Measurements from ENCODE around the gene PRR22. TPM values are rescaled to one million over a fixed set of nuclear protein-coding genes. Genes with fewer than 3 reads are reported as not detected.

Gene PRR22
- total RNA-seq, 1 experiment from 2014 or later, result 13.5 TPM

DNA sequence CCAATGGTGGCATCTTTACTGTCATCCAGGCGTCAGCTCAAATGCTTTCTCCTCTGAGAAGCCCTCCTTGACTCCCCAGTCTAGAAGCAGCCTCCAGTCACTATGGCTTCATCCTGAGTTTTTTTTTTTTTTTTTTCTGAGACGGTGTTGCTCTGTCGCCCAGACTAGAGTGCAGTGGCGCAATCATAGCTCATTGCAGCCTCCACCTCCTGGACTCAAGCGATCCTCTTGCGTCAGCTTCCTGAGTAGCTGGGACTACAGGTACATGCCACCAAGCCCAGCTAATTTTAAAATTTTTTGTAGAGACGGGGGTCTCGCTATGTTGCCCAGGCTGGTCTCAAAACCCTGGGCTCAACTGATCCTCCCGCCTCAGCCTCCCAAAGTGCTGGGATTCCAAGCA lies 24.5 kb upstream of the PRR22 start:
- RAD21 ChIA-PET (ENCODE audit: low non-redundant PET in 1 of 2, low total read pairs in 2 of 2, uncharacterized antibody in 2 of 2, unreplicated experiment in 2 of 2), result no interaction called here
- POLR2A ChIA-PET, result interaction anchor here (0.9 to 2.8 kb wide), 2 partner anchors 18 to 19 kb away, joined by 3 to 9 read pairs; partner anchors contain the start of gene DUS3L
- intact Hi-C loops (cut with micrococcal nuclease), result no loop called here

More for the DNA sequence above, 24.5 kb upstream of the PRR22 start:
- TF ChIP-seq ELF1 (IDR thresholded peaks at IDR 0.05; ENCODE audit: borderline replicate concordance, low read depth) (no peak), EGR1 (IDR thresholded peaks at IDR 0.05; ENCODE audit: low read depth) (no peak), SP1 (IDR thresholded peaks at IDR 0.05; ENCODE audit: low read depth) (no peak), YY1 (IDR thresholded peaks at IDR 0.05; ENCODE audit: extremely low read depth, insufficient replicate concordance, low read depth, low read length) (no peak), RAD21 (IDR thresholded peaks at IDR 0.05; ENCODE audit: low read depth) (no peak), JUND (IDR thresholded peaks at IDR 0.05) (no peak), TCF7L2 (IDR thresholded peaks at IDR 0.05; ENCODE audit: borderline replicate concordance, extremely low read depth, insufficient read depth, insufficient read length) (no peak)
- TF ChIP-seq, protein P1, sequence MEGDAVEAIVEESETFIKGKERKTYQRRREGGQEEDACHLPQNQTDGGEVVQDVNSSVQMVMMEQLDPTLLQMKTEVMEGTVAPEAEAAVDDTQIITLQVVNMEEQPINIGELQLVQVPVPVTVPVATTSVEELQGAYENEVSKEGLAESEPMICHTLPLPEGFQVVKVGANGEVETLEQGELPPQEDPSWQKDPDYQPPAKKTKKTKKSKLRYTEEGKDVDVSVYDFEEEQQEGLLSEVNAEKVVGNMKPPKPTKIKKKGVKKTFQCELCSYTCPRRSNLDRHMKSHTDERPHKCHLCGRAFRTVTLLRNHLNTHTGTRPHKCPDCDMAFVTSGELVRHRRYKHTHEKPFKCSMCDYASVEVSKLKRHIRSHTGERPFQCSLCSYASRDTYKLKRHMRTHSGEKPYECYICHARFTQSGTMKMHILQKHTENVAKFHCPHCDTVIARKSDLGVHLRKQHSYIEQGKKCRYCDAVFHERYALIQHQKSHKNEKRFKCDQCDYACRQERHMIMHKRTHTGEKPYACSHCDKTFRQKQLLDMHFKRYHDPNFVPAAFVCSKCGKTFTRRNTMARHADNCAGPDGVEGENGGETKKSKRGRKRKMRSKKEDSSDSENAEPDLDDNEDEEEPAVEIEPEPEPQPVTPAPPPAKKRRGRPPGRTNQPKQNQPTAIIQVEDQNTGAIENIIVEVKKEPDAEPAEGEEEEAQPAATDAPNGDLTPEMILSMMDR (IDR thresholded peaks at IDR 0.05 in 2 of 3, conservative IDR thresholded peaks at IDR 0.05 in 1 of 3; ENCODE audit: borderline replicate concordance in 1 of 3, insufficient read depth in 1 of 3, low read depth in 2 of 3, low read length in 2 of 3), result no peak
- TF ChIP-seq, protein P2, sequence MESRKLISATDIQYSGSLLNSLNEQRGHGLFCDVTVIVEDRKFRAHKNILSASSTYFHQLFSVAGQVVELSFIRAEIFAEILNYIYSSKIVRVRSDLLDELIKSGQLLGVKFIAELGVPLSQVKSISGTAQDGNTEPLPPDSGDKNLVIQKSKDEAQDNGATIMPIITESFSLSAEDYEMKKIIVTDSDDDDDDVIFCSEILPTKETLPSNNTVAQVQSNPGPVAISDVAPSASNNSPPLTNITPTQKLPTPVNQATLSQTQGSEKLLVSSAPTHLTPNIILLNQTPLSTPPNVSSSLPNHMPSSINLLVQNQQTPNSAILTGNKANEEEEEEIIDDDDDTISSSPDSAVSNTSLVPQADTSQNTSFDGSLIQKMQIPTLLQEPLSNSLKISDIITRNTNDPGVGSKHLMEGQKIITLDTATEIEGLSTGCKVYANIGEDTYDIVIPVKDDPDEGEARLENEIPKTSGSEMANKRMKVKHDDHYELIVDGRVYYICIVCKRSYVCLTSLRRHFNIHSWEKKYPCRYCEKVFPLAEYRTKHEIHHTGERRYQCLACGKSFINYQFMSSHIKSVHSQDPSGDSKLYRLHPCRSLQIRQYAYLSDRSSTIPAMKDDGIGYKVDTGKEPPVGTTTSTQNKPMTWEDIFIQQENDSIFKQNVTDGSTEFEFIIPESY (IDR thresholded peaks at IDR 0.05; ENCODE audit: extremely low read depth, insufficient replicate concordance, low read length), result no peak
- TF ChIP-seq, protein P3, sequence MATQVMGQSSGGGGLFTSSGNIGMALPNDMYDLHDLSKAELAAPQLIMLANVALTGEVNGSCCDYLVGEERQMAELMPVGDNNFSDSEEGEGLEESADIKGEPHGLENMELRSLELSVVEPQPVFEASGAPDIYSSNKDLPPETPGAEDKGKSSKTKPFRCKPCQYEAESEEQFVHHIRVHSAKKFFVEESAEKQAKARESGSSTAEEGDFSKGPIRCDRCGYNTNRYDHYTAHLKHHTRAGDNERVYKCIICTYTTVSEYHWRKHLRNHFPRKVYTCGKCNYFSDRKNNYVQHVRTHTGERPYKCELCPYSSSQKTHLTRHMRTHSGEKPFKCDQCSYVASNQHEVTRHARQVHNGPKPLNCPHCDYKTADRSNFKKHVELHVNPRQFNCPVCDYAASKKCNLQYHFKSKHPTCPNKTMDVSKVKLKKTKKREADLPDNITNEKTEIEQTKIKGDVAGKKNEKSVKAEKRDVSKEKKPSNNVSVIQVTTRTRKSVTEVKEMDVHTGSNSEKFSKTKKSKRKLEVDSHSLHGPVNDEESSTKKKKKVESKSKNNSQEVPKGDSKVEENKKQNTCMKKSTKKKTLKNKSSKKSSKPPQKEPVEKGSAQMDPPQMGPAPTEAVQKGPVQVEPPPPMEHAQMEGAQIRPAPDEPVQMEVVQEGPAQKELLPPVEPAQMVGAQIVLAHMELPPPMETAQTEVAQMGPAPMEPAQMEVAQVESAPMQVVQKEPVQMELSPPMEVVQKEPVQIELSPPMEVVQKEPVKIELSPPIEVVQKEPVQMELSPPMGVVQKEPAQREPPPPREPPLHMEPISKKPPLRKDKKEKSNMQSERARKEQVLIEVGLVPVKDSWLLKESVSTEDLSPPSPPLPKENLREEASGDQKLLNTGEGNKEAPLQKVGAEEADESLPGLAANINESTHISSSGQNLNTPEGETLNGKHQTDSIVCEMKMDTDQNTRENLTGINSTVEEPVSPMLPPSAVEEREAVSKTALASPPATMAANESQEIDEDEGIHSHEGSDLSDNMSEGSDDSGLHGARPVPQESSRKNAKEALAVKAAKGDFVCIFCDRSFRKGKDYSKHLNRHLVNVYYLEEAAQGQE (IDR thresholded peaks at IDR 0.05; ENCODE audit: low read depth), result no peak
- TF ChIP-seq, protein P4, sequence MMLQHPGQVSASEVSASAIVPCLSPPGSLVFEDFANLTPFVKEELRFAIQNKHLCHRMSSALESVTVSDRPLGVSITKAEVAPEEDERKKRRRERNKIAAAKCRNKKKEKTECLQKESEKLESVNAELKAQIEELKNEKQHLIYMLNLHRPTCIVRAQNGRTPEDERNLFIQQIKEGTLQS (IDR thresholded peaks at IDR 0.05), result no peak
- TF ChIP-seq, protein P5, sequence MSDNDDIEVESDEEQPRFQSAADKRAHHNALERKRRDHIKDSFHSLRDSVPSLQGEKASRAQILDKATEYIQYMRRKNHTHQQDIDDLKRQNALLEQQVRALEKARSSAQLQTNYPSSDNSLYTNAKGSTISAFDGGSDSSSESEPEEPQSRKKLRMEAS (IDR thresholded peaks at IDR 0.05), result no peak
- Histone ChIP-seq H3K9me2 (ENCODE audit: insufficient read depth) (no peaks in the 10 kb centered on the region), H2AFZ (ENCODE audit: low read depth, low read length, poor library complexity, severe bottlenecking) (no peak overlapping the region), H3K79me2 (ENCODE audit: insufficient read depth, low read length) (no peaks in the 10 kb centered on the region), H3K4me3 (replicated peaks in 1 of 2; ENCODE audit: low read depth in 1 of 2, low read length in 2 of 2) (no peak overlapping the region), H3K27ac (ENCODE audit: low read depth, low read length) (no peak overlapping the region), H3K4me2 (ENCODE audit: low read length) (no peak overlapping the region), H3K9me3 (ENCODE audit: control insufficient read depth in 1 of 2, insufficient read depth in 1 of 2, low read depth in 1 of 2, low read length in 2 of 2) (no peaks in the 10 kb centered on the region), H3K27me3 (ENCODE audit: insufficient read depth, low read length) (no peaks in the 10 kb centered on the region), H3K36me3 (ENCODE audit: control insufficient read depth in 1 of 2, insufficient read depth in 2 of 2, low read length in 2 of 2) (no peaks in the 10 kb centered on the region), H3K4me1 (ENCODE audit: control insufficient read depth in 1 of 2, insufficient read depth in 2 of 2, low read length in 2 of 2) (peaks cover 5 to 16% of the 10 kb centered on the region in 2 experiments), H3K9ac (ENCODE audit: low read length) (no peak overlapping the region), H4K20me1 (ENCODE audit: insufficient read depth) (no peaks in the 10 kb centered on the region)
- no peak for ATAC-seq
- DNase-seq (ENCODE audit: low read depth, low spot score), result no peak
- no TSS peak for BruUV-seq (replicated peaks)
- CTCF ChIA-PET, result interaction anchor here (2.1 kb wide), 1 partner anchor 120 kb away, joined by 4 read pairs; no protein-coding TSS in a partner anchor

Data from HCT116 (cell line).